ENCODE data around the gene ACADVL. TPM values are rescaled to one million over a fixed set of nuclear protein-coding genes. Genes with fewer than 3 reads are reported as not detected.

ACADVL gene
- total RNA-seq, 1 donor = 163 TPM

- Histone ChIP-seq H3K36me3 (ENCODE audit: insufficient read depth, low read length) (peaks cover 32% of the 10 kb centered on the region), H3K9me3 (ENCODE audit: low read depth, low read length) (no peaks in the 10 kb centered on the region), H3K27me3 (ENCODE audit: insufficient read depth, low read length) (no peaks in the 10 kb centered on the region), H3K4me3 (ENCODE audit: insufficient read depth, low read length) (no peak overlapping the region), H3K4me2 (ENCODE audit: insufficient read depth, low read length) (no peak overlapping the region), H4K20me1 (ENCODE audit: insufficient read depth, low read length) (peaks cover 61% of the 10 kb centered on the region), H3K79me2 (ENCODE audit: insufficient read depth, low read length) (peaks cover 59% of the 10 kb centered on the region), H3K27ac (ENCODE audit: low read depth, low read length) (peak overlapping the region; percentile 94), H2AFZ (ENCODE audit: low read length) (no peak overlapping the region), H3K4me1 (ENCODE audit: insufficient read depth, low read length) (peaks cover 59% of the 10 kb centered on the region)
- no peak for TF ChIP-seq CTCF (IDR thresholded peaks at IDR 0.05; ENCODE audit: extremely low read depth, low read depth, low read length)
- DNase-seq (ENCODE audit: insufficient read length, low spot score, missing footprints) = no peak
Observed at GRCh38 chr17:7218758-7219157, 980 bp upstream of the ACADVL start.

- Histone ChIP-seq H3K4me1 (ENCODE audit: insufficient read depth, low read length) (peaks cover 54% of the 10 kb centered on the region), H3K27me3 (ENCODE audit: insufficient read depth, low read length) (no peaks in the 10 kb centered on the region), H4K20me1 (ENCODE audit: insufficient read depth, low read length) (peaks cover 60% of the 10 kb centered on the region), H3K36me3 (ENCODE audit: insufficient read depth, low read length) (peaks cover 37% of the 10 kb centered on the region), H3K4me3 (ENCODE audit: insufficient read depth, low read length) (peak overlapping the region; percentile 97), H2AFZ (ENCODE audit: low read length) (peak overlapping the region; percentile 89), H3K79me2 (ENCODE audit: insufficient read depth, low read length) (peaks cover 54% of the 10 kb centered on the region), H3K9me3 (ENCODE audit: low read depth, low read length) (no peaks in the 10 kb centered on the region), H3K4me2 (ENCODE audit: insufficient read depth, low read length) (peak overlapping the region; percentile 99), H3K27ac (ENCODE audit: low read depth, low read length) (peak overlapping the region; percentile 94)
- peak; percentile 90 for DNase-seq (ENCODE audit: insufficient read length, low spot score, missing footprints)
- no peak for TF ChIP-seq CTCF (IDR thresholded peaks at IDR 0.05; ENCODE audit: extremely low read depth, low read depth, low read length)
Observed at GRCh38 chr17:7219229-7219811, 418 bp upstream of the ACADVL start.

DNA sequence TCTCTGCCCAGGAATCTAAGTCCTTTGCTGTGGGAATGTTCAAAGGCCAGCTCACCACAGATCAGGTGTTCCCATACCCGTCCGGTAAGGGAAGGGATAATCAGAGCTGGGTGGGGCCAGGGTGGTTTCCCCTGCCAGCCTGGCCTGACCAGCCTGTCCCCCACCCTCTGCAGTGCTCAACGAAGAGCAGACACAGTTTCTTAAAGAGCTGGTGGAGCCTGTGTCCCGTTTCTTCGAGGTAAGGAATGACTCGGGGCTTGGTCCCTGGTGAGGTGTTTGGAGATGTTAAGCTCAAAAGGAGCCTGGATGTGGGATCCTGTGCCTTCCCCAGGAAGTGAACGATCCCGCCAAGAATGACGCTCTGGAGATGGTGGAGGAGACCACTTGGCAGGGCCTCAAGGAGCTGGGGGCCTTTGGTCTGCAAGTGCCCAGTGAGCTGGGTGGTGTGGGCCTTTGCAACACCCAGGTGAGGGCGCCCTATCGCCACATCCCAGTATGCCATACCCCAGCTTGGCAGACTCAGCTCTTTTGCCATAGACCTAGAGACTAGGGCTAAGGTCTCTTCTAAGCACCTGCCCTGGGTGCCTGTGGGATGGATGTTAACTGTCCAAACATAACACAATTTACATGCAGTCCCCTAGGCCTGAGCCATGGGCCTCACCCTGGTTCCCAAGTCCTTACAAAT is 997 bp downstream of the ACADVL start:
- TF ChIP-seq CTCF (IDR thresholded peaks at IDR 0.05; ENCODE audit: extremely low read depth, low read depth, low read length) = peak; percentile 53
- Histone ChIP-seq H3K27ac (ENCODE audit: low read depth, low read length) (peak overlapping the region; percentile 94), H3K4me2 (ENCODE audit: insufficient read depth, low read length) (peak overlapping the region; percentile 99), H4K20me1 (ENCODE audit: insufficient read depth, low read length) (peaks cover 53% of the 10 kb centered on the region), H3K4me3 (ENCODE audit: insufficient read depth, low read length) (peak overlapping the region; percentile 97), H3K9me3 (ENCODE audit: low read depth, low read length) (no peaks in the 10 kb centered on the region), H3K4me1 (ENCODE audit: insufficient read depth, low read length) (peaks cover 42% of the 10 kb centered on the region), H3K36me3 (ENCODE audit: insufficient read depth, low read length) (peaks cover 49% of the 10 kb centered on the region), H2AFZ (ENCODE audit: low read length) (no peak overlapping the region), H3K27me3 (ENCODE audit: insufficient read depth, low read length) (no peaks in the 10 kb centered on the region), H3K79me2 (ENCODE audit: insufficient read depth, low read length) (peaks cover 49% of the 10 kb centered on the region)
- DNase-seq (ENCODE audit: insufficient read length, low spot score, missing footprints) = peak; percentile 92

GRCh38 chr17:7221278-7222092 is 1.7 kb downstream of the ACADVL start:
- H3K27ac ChIP-seq (ENCODE audit: low read depth, low read length) = peak overlapping the region; percentile 94

More at GRCh38 chr17:7221278-7222092, 1.7 kb downstream of the ACADVL start:
- DNase-seq (ENCODE audit: insufficient read length, low spot score, missing footprints) = no peak
- Histone ChIP-seq H3K79me2 (ENCODE audit: insufficient read depth, low read length) (peaks cover 42% of the 10 kb centered on the region), H3K27me3 (ENCODE audit: insufficient read depth, low read length) (no peaks in the 10 kb centered on the region), H3K36me3 (ENCODE audit: insufficient read depth, low read length) (peaks cover 50% of the 10 kb centered on the region), H3K9me3 (ENCODE audit: low read depth, low read length) (no peaks in the 10 kb centered on the region), H2AFZ (ENCODE audit: low read length) (no peak overlapping the region), H4K20me1 (ENCODE audit: insufficient read depth, low read length) (peaks cover 46% of the 10 kb centered on the region), H3K4me2 (ENCODE audit: insufficient read depth, low read length) (peak overlapping the region; percentile 99), H3K4me1 (ENCODE audit: insufficient read depth, low read length) (peaks cover 35% of the 10 kb centered on the region), H3K4me3 (ENCODE audit: insufficient read depth, low read length) (peak overlapping the region; percentile 97)
- TF ChIP-seq CTCF (IDR thresholded peaks at IDR 0.05; ENCODE audit: extremely low read depth, low read depth, low read length) = no peak

All from osteoblast (primary cell).